GM23338 (cell line): ENCODE results near the gene SVIL. TPM values are rescaled to one million over a fixed set of nuclear protein-coding genes. Genes with fewer than 3 reads are reported as not detected.
A peak's percentile ranks its signal among the peaks of the same experiment; 100 is the strongest.

ENCODE experiments used
- ATAC-seq: fragments of 200-7000 bp; cut with Tn5 transposase; 3 replicates; pipeline ENCODE4 v1.9.1; 2020
- DNase-seq: peaks from one replicate; pipeline ENCODE4 v3.0.0-alpha.2; 2015; ENCODE audit warnings: low spot score
- H2AFZ ChIP-seq: fragments of 200-600 bp; sonication (generic); 2 replicates; pipeline ENCODE4 v1.8.0; 2016; ENCODE audit warnings: antibody characterized with exemption, mild to moderate bottlenecking, moderate library complexity
- H3F3A ChIP-seq: fragments of 200-600 bp; sonication (generic); replicated peaks from 2 replicates; pipeline ENCODE4 v1.8.0; 2017; ENCODE audit warnings: antibody characterized with exemption, mixed run types, low read depth
- H3K27ac ChIP-seq: fragments of 200-600 bp; sonication (generic); 2 replicates; pipeline ENCODE4 v1.6.1; 2016; ENCODE audit warnings: low read depth
- H3K27me3 ChIP-seq: fragments of 200-600 bp; sonication (generic); 2 replicates; pipeline ENCODE4 v1.8.0; 2016; ENCODE audit warnings: mild to moderate bottlenecking, mixed run types, moderate library complexity; ENCODE audit not compliant: insufficient read depth
- H3K36me3 ChIP-seq: fragments of 200-600 bp; sonication (generic); 2 replicates; pipeline ENCODE4 v1.8.0; 2016; ENCODE audit warnings: mild to moderate bottlenecking; ENCODE audit not compliant: insufficient read depth
- H3K4me1 ChIP-seq: fragments of 200-600 bp; sonication (generic); 2 replicates; pipeline ENCODE4 v1.8.0; 2016; ENCODE audit warnings: mild to moderate bottlenecking, moderate library complexity; ENCODE audit not compliant: insufficient read depth
- H3K4me2 ChIP-seq: fragments of 200-600 bp; sonication (generic); 2 replicates; pipeline ENCODE4 v1.7.1; 2017; ENCODE audit warnings: mixed run types
- H3K4me3 ChIP-seq: fragments of 200-600 bp; sonication (generic); 2 replicates; pipeline ENCODE4 v1.6.1; 2016; ENCODE audit warnings: mixed run types
- H3K79me2 ChIP-seq: fragments of 200-600 bp; sonication (generic); replicated peaks from 2 replicates; pipeline ENCODE4 v1.8.0; 2017; ENCODE audit warnings: mild to moderate bottlenecking; ENCODE audit not compliant: insufficient read depth
- H3K9me2 ChIP-seq: fragments of 200-600 bp; sonication (generic); 2 replicates; pipeline ENCODE4 v1.8.0; 2017; ENCODE audit not compliant: insufficient read depth
- H4K20me1 ChIP-seq: fragments of 200-600 bp; sonication (generic); replicated peaks from 2 replicates; pipeline ENCODE4 v1.8.0; 2017; ENCODE audit warnings: mild to moderate bottlenecking; ENCODE audit not compliant: insufficient read depth
- H3K27ac Mint-ChIP-seq: 2 replicates; pipeline ENCODE4 v1.8.0; 2020; ENCODE audit warnings: inconsistent platforms, mild to moderate bottlenecking, moderate library complexity, mixed read lengths
- H3K27me3 Mint-ChIP-seq: 3 replicates; pipeline ENCODE4 v1.8.0; 2022; ENCODE audit warnings: low read depth, mild to moderate bottlenecking, moderate library complexity, mixed read lengths, inconsistent platforms; ENCODE audit not compliant: insufficient read depth, poor library complexity
- H3K36me3 Mint-ChIP-seq: 3 replicates; pipeline ENCODE4 v1.8.0; 2021; ENCODE audit warnings: low read depth, mild to moderate bottlenecking, inconsistent platforms, moderate library complexity, mixed read lengths
- H3K4me1 Mint-ChIP-seq: 3 replicates; pipeline ENCODE4 v1.8.0; 2020; ENCODE audit warnings: mild to moderate bottlenecking, inconsistent platforms, mixed read lengths
- H3K4me3 Mint-ChIP-seq: 3 replicates; pipeline ENCODE4 v1.8.0; 2021; ENCODE audit warnings: moderate library complexity, mild to moderate bottlenecking, inconsistent platforms, mixed read lengths
- H3K9me3 Mint-ChIP-seq: 3 replicates; pipeline ENCODE4 v1.8.0; 2020; ENCODE audit warnings: moderate library complexity, mild to moderate bottlenecking, inconsistent platforms, mixed read lengths
- CREB1 ChIP-seq: fragments of 250-450 bp; sonication (Bioruptor Pico); IDR thresholded peaks from 2 replicates; pipeline ENCODE4 v1.5.0; 2020; ENCODE audit warnings: low read depth, mild to moderate bottlenecking, moderate library complexity
- EZH2 ChIP-seq: fragments of 200-600 bp; sonication (generic); IDR thresholded peaks from one replicate; pipeline ENCODE4 v1.8.0; 2017; ENCODE audit warnings: antibody characterized with exemption, mild to moderate bottlenecking, low read depth; ENCODE audit not compliant: unreplicated experiment
- EZH2phosphoT487 ChIP-seq: fragments of 200-600 bp; sonication (generic); IDR thresholded peaks from one replicate; pipeline ENCODE4 v1.8.1; 2018; ENCODE audit warnings: antibody characterized with exemption; ENCODE audit not compliant: unreplicated experiment
- JUNB ChIP-seq: IDR thresholded peaks from one replicate; pipeline ENCODE4 v1.6.1; 2016; ENCODE audit warnings: antibody characterized with exemption; ENCODE audit not compliant: unreplicated experiment
- NANOG ChIP-seq: IDR thresholded peaks from 2 replicates; pipeline ENCODE4 v1.6.1; 2016; ENCODE audit warnings: antibody characterized with exemption, borderline replicate concordance
- POLR2AphosphoS5 ChIP-seq: IDR thresholded peaks from 2 replicates; pipeline ENCODE4 v1.6.1; 2016; ENCODE audit warnings: antibody characterized with exemption, low read depth
- STAT1 ChIP-seq: IDR thresholded peaks from one replicate; pipeline ENCODE4 v1.6.1; 2016; ENCODE audit warnings: antibody characterized with exemption; ENCODE audit not compliant: unreplicated experiment
- ZNF114 ChIP-seq: fragments of 250-450 bp; sonication (Bioruptor Pico); IDR thresholded peaks from 2 replicates; pipeline ENCODE4 v1.5.0; 2020; ENCODE audit warnings: mild to moderate bottlenecking, moderate library complexity
- ZNF331 ChIP-seq: fragments of 250-450 bp; sonication (Bioruptor Pico); IDR thresholded peaks from 2 replicates; pipeline ENCODE4 v1.5.0; 2020; ENCODE audit warnings: low read depth, mild to moderate bottlenecking, moderate library complexity
- polyA plus RNA-seq: library from polyadenylated mRNA; unstranded; fragments of >200 nt; fragmentation: Nextera tagmentation; extraction: Ambion mirVana; gene quantifications from 2 replicates; pipeline ENCODE4 v1.2.1, GENCODE V29; 2016
- total RNA-seq: library from RNA; depleted of rRNA; stranded (reverse); fragments of >200 nt; shearing (Covaris generic); gene quantifications from 2 replicates; pipeline ENCODE4 v1.2.3, GENCODE V29; 2014
- TF ChIP-seq, protein P1 (sequence below): IDR thresholded peaks from one replicate; pipeline ENCODE4 v1.6.1; 2018; ENCODE audit warnings: antibody characterized with exemption; ENCODE audit not compliant: unreplicated experiment
- TF ChIP-seq, protein P2 (sequence below): IDR thresholded peaks from 2 replicates; pipeline ENCODE4 v1.6.1; 2016; ENCODE audit warnings: antibody characterized with exemption
- TF ChIP-seq, protein P3 (sequence below), 2 experiments: fragments of 200-600 bp in 1 of 2; sonication (generic) in 1 of 2; conservative IDR thresholded peaks; 2 replicates each; pipeline versions ENCODE4 v1.5.1 to v1.6.1; 2016 to 2017; ENCODE audit warnings: antibody characterized with exemption in 2 of 2, low read depth in 2 of 2, mild to moderate bottlenecking in 2 of 2, moderate library complexity in 1 of 2
- TF ChIP-seq, protein P4 (sequence below): fragments of 250-450 bp; sonication (Bioruptor Pico); IDR thresholded peaks from 2 replicates; pipeline ENCODE4 v1.5.0; 2020; ENCODE audit warnings: mild to moderate bottlenecking, moderate library complexity

SVIL gene
- total and polyA plus RNA-seq, 2 experiments from 2014 or later = 8.8 to 34.9 TPM

DNA sequence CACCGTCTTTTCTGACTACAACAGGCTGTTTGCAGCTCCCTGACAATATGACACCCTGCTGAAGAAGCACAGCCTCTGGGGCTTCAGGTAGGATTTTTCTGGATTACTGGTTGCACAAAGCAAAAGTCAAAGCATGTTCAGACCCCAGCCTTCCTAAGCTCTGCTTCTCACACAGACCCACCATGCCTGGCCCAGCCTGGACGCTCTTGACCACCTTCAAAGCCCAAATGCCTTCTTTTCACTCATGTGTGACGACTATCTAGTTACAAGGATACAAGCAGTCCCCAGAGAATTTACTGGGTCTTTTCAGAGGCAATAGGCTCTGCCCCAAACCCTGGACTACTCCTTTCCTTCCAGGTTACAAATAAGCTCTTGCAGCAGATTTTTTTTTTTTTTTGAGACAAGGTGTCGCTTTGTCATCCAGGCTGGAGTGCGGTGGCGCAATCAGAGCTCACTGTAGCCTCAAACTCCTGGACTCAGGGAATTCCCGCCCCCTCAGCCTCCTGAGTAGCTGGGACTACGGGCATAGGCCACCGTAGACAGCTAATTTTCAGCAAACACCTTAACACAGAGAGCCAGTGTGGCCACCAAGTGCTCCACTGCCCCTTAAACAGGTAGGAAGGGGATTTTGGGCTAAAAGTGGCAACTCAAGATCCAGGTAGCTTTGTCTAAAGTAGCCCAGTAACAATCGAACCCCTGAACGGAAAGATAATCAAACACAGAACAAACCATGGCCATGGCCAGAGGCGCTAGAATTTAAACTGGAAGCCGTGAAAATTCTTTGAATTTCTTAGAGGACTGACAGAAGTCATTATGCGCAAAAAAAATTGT is 16.2 kb downstream of the SVIL start:
- Histone ChIP-seq H3K4me2 (no peak overlapping the region), H2AFZ (no peak overlapping the region), H3K4me3 (no peak overlapping the region), H3K27ac (peak overlapping the region; percentile 13; the same call in 1 of the 2 replicates), H3F3A (no peaks in the 10 kb centered on the region), H4K20me1 (no peaks in the 10 kb centered on the region), H3K27me3 (no peaks in the 10 kb centered on the region), H3K36me3 (no peaks in the 10 kb centered on the region), H3K4me1 (peaks cover 18% of the 10 kb centered on the region), H3K9me2 (no peaks in the 10 kb centered on the region), H3K79me2 (no peaks in the 10 kb centered on the region; the same call in 1 of the 2 replicates)
- ATAC-seq (peak; percentile 66), DNase-seq (peak; percentile 18)
- Mint-ChIP-seq H3K27ac (peak overlapping the region; percentile 85), H3K4me1 (peaks cover 37% of the 10 kb centered on the region), H3K4me3 (no peak overlapping the region), H3K36me3 (peaks cover 3% of the 10 kb centered on the region; the same call in 1 of the 3 replicates), H3K9me3 (peaks cover 4% of the 10 kb centered on the region; the same call in 1 of the 3 replicates), H3K27me3 (no peaks in the 10 kb centered on the region)
- TF ChIP-seq, protein P1, sequence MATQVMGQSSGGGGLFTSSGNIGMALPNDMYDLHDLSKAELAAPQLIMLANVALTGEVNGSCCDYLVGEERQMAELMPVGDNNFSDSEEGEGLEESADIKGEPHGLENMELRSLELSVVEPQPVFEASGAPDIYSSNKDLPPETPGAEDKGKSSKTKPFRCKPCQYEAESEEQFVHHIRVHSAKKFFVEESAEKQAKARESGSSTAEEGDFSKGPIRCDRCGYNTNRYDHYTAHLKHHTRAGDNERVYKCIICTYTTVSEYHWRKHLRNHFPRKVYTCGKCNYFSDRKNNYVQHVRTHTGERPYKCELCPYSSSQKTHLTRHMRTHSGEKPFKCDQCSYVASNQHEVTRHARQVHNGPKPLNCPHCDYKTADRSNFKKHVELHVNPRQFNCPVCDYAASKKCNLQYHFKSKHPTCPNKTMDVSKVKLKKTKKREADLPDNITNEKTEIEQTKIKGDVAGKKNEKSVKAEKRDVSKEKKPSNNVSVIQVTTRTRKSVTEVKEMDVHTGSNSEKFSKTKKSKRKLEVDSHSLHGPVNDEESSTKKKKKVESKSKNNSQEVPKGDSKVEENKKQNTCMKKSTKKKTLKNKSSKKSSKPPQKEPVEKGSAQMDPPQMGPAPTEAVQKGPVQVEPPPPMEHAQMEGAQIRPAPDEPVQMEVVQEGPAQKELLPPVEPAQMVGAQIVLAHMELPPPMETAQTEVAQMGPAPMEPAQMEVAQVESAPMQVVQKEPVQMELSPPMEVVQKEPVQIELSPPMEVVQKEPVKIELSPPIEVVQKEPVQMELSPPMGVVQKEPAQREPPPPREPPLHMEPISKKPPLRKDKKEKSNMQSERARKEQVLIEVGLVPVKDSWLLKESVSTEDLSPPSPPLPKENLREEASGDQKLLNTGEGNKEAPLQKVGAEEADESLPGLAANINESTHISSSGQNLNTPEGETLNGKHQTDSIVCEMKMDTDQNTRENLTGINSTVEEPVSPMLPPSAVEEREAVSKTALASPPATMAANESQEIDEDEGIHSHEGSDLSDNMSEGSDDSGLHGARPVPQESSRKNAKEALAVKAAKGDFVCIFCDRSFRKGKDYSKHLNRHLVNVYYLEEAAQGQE = no peak
- TF ChIP-seq, protein P2, sequence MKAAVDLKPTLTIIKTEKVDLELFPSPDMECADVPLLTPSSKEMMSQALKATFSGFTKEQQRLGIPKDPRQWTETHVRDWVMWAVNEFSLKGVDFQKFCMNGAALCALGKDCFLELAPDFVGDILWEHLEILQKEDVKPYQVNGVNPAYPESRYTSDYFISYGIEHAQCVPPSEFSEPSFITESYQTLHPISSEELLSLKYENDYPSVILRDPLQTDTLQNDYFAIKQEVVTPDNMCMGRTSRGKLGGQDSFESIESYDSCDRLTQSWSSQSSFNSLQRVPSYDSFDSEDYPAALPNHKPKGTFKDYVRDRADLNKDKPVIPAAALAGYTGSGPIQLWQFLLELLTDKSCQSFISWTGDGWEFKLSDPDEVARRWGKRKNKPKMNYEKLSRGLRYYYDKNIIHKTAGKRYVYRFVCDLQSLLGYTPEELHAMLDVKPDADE = no peak
- TF ChIP-seq EZH2phosphoT487 (no peak), JUNB (no peak), ZNF331 (CRISPR knock-in tag) (no peak), STAT1 (no peak), POLR2AphosphoS5 (no peak), CREB1 (CRISPR knock-in tag) (no peak), NANOG (no peak), ZNF114 (CRISPR knock-in tag) (no peak), EZH2 (no peak)
- TF ChIP-seq, protein P3, sequence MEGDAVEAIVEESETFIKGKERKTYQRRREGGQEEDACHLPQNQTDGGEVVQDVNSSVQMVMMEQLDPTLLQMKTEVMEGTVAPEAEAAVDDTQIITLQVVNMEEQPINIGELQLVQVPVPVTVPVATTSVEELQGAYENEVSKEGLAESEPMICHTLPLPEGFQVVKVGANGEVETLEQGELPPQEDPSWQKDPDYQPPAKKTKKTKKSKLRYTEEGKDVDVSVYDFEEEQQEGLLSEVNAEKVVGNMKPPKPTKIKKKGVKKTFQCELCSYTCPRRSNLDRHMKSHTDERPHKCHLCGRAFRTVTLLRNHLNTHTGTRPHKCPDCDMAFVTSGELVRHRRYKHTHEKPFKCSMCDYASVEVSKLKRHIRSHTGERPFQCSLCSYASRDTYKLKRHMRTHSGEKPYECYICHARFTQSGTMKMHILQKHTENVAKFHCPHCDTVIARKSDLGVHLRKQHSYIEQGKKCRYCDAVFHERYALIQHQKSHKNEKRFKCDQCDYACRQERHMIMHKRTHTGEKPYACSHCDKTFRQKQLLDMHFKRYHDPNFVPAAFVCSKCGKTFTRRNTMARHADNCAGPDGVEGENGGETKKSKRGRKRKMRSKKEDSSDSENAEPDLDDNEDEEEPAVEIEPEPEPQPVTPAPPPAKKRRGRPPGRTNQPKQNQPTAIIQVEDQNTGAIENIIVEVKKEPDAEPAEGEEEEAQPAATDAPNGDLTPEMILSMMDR (conservative IDR thresholded peaks at IDR 0.05; ENCODE audit: low read depth in 2 of 2) = no peak
- TF ChIP-seq, protein P4, sequence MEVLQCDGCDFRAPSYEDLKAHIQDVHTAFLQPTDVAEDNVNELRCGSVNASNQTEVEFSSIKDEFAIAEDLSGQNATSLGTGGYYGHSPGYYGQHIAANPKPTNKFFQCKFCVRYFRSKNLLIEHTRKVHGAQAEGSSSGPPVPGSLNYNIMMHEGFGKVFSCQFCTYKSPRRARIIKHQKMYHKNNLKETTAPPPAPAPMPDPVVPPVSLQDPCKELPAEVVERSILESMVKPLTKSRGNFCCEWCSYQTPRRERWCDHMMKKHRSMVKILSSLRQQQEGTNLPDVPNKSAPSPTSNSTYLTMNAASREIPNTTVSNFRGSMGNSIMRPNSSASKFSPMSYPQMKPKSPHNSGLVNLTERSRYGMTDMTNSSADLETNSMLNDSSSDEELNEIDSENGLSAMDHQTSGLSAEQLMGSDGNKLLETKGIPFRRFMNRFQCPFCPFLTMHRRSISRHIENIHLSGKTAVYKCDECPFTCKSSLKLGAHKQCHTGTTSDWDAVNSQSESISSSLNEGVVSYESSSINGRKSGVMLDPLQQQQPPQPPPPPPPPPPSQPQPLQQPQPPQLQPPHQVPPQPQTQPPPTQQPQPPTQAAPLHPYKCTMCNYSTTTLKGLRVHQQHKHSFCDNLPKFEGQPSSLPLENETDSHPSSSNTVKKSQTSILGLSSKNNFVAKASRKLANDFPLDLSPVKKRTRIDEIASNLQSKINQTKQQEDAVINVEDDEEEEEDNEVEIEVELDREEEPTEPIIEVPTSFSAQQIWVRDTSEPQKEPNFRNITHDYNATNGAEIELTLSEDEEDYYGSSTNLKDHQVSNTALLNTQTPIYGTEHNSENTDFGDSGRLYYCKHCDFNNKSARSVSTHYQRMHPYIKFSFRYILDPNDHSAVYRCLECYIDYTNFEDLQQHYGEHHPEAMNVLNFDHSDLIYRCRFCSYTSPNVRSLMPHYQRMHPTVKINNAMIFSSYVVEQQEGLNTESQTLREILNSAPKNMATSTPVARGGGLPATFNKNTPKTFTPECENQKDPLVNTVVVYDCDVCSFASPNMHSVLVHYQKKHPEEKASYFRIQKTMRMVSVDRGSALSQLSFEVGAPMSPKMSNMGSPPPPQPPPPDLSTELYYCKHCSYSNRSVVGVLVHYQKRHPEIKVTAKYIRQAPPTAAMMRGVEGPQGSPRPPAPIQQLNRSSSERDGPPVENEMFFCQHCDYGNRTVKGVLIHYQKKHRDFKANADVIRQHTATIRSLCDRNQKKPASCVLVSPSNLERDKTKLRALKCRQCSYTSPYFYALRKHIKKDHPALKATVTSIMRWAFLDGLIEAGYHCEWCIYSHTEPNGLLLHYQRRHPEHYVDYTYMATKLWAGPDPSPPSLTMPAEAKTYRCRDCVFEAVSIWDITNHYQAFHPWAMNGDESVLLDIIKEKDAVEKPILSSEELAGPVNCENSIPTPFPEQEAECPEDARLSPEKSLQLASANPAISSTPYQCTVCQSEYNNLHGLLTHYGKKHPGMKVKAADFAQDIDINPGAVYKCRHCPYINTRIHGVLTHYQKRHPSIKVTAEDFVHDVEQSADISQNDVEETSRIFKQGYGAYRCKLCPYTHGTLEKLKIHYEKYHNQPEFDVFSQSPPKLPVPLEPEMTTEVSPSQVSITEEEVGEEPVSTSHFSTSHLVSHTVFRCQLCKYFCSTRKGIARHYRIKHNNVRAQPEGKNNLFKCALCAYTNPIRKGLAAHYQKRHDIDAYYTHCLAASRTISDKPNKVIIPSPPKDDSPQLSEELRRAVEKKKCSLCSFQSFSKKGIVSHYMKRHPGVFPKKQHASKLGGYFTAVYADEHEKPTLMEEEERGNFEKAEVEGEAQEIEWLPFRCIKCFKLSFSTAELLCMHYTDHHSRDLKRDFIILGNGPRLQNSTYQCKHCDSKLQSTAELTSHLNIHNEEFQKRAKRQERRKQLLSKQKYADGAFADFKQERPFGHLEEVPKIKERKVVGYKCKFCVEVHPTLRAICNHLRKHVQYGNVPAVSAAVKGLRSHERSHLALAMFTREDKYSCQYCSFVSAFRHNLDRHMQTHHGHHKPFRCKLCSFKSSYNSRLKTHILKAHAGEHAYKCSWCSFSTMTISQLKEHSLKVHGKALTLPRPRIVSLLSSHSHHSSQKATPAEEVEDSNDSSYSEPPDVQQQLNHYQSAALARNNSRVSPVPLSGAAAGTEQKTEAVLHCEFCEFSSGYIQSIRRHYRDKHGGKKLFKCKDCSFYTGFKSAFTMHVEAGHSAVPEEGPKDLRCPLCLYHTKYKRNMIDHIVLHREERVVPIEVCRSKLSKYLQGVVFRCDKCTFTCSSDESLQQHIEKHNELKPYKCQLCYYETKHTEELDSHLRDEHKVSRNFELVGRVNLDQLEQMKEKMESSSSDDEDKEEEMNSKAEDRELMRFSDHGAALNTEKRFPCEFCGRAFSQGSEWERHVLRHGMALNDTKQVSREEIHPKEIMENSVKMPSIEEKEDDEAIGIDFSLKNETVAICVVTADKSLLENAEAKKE (CRISPR knock-in tag) = no peak
